Neuronal stem cell (in vitro differentiated cells): ENCODE results near the gene MYL5.

Source experiments
- DNase-seq: peaks from one replicate; pipeline ENCODE4 v3.0.0-alpha.2; 2013; ENCODE audit warnings: low spot score
- H2AFZ ChIP-seq: one replicate; pipeline ENCODE4 v1.6.1; 2013; ENCODE audit warnings: mild to moderate bottlenecking, low read length, inconsistent platforms
- H2AK5ac ChIP-seq: 2 replicates; pipeline ENCODE4 v1.6.1; 2013; ENCODE audit warnings: low read depth, mild to moderate bottlenecking, inconsistent platforms, low read length, moderate library complexity, mixed read lengths
- H2BK120ac ChIP-seq: 2 replicates; pipeline ENCODE4 v1.6.1; 2013; ENCODE audit warnings: low read depth, mild to moderate bottlenecking, inconsistent platforms, low read length, moderate library complexity, mixed read lengths
- H2BK12ac ChIP-seq: one replicate; pipeline ENCODE4 v1.6.1; 2013; ENCODE audit warnings: low read length, inconsistent platforms
- H2BK15ac ChIP-seq: 2 replicates; pipeline ENCODE4 v1.6.1; 2013; ENCODE audit warnings: mild to moderate bottlenecking, low read length, inconsistent platforms, mixed read lengths
- H2BK5ac ChIP-seq: one replicate; pipeline ENCODE4 v1.6.1; 2013; ENCODE audit warnings: inconsistent platforms, mild to moderate bottlenecking, low read length, moderate library complexity
- H3K14ac ChIP-seq: one replicate; pipeline ENCODE4 v1.6.1; 2013; ENCODE audit warnings: low read length, inconsistent platforms
- H3K18ac ChIP-seq: 2 replicates; pipeline ENCODE4 v1.6.1; 2013; ENCODE audit warnings: low read length, inconsistent platforms
- H3K23ac ChIP-seq: 2 replicates; pipeline ENCODE4 v1.6.1; 2013; ENCODE audit warnings: low read depth, mild to moderate bottlenecking, mixed read lengths, low read length, inconsistent platforms; ENCODE audit not compliant: poor library complexity
- H3K27ac ChIP-seq: replicated peaks from 3 replicates; pipeline ENCODE4 v1.5.1; 2013; ENCODE audit warnings: low read length, inconsistent platforms
- H3K27me3 ChIP-seq, 3 experiments: 2 replicates each; pipeline ENCODE4 v1.6.1; 2013; ENCODE audit warnings: low read length in 3 of 3, mild to moderate bottlenecking in 2 of 3, inconsistent platforms in 1 of 3, low read depth in 1 of 3, mixed read lengths in 1 of 3, moderate library complexity in 1 of 3; ENCODE audit not compliant: control insufficient read depth in 3 of 3, insufficient read depth in 3 of 3
- H3K36me3 ChIP-seq, 2 donors: replicated peaks in 1 of 2; 2 replicates each; pipeline ENCODE4 v1.6.1; 2013; ENCODE audit warnings: low read length in 2 of 2; ENCODE audit not compliant: control insufficient read depth in 2 of 2, insufficient read depth in 2 of 2
- H3K4ac ChIP-seq: 2 replicates; pipeline ENCODE4 v1.6.1; 2013; ENCODE audit warnings: inconsistent platforms, mild to moderate bottlenecking, low read length, moderate library complexity
- H3K4me1 ChIP-seq, 2 donors: 1 replicate in 1 of 2; 2 replicates in 1 of 2; pipeline ENCODE4 v1.6.1; 2013; ENCODE audit warnings: low read length in 2 of 2, low read depth in 1 of 2; ENCODE audit not compliant: control insufficient read depth in 2 of 2, insufficient read depth in 1 of 2
- H3K4me2 ChIP-seq: one replicate; pipeline ENCODE4 v1.6.1; 2013; ENCODE audit warnings: mild to moderate bottlenecking, low read length, inconsistent platforms; ENCODE audit not compliant: insufficient read depth, poor library complexity, severe bottlenecking
- H3K4me3 ChIP-seq, 2 donors: 2 replicates each; pipeline ENCODE4 v1.5.1; 2013; ENCODE audit warnings: low read length in 2 of 2, mild to moderate bottlenecking in 2 of 2, inconsistent platforms in 1 of 2, moderate library complexity in 1 of 2
- H3K79me1 ChIP-seq: one replicate; pipeline ENCODE4 v1.6.1; 2013; ENCODE audit warnings: low read depth, mild to moderate bottlenecking, inconsistent platforms, low read length, moderate library complexity
- H3K9ac ChIP-seq: one replicate; pipeline ENCODE4 v1.6.1; 2013; ENCODE audit warnings: mild to moderate bottlenecking, low read depth, low read length, inconsistent platforms; ENCODE audit not compliant: poor library complexity
- H3K9me3 ChIP-seq, 2 donors: replicated peaks in 1 of 2; 2 replicates each; pipeline versions ENCODE3 to v1.6.1; 2013; ENCODE audit warnings: low read length in 2 of 2, mild to moderate bottlenecking in 2 of 2, inconsistent platforms in 1 of 2, low read depth in 1 of 2, mixed read lengths in 1 of 2, moderate library complexity in 1 of 2; ENCODE audit not compliant: control insufficient read depth in 2 of 2, insufficient read depth in 1 of 2
- H4K8ac ChIP-seq: one replicate; pipeline ENCODE4 v1.6.1; 2013; ENCODE audit warnings: low read depth, mild to moderate bottlenecking, inconsistent platforms, low read length, moderate library complexity
- H4K91ac ChIP-seq: one replicate; pipeline ENCODE4 v1.6.1; 2013; ENCODE audit warnings: low read length, low read depth, mild to moderate bottlenecking, inconsistent platforms; ENCODE audit not compliant: poor library complexity
- WGBS, 2 donors: extraction: QIAGEN DNeasy Blood & Tissue Kit; methylation state at CpG; one replicate each; pipeline ENCODE4 v1.1.7; 2013; ENCODE audit warnings: missing lambda C conversion rate in 2 of 2, mixed read lengths in 1 of 2; ENCODE audit not compliant: insufficient read length in 2 of 2, insufficient replicate concordance in 1 of 2; ENCODE audit errors: extremely low coverage in 2 of 2; 5-methylcytosine and 5-hydroxymethylcytosine counted together

The MYL5 gene

GRCh38 chr4:626201-627091, 47.9 kb upstream of the MYL5 start:
- peak overlapping the region; percentile 56 for H2BK120ac ChIP-seq
- H3K9ac ChIP-seq: peak overlapping the region; percentile 79
- no peak overlapping the region for H3K4ac ChIP-seq
- peak overlapping the region; percentile 80 for H2BK12ac ChIP-seq
- H4K8ac ChIP-seq: peak overlapping the region; percentile 54
- peaks cover 0 to 12% (median 3%) of the 10 kb centered on the region in 3 experiments for H3K27me3 ChIP-seq
- H2BK15ac ChIP-seq: peak overlapping the region; percentile 95
- H4K91ac ChIP-seq: peak overlapping the region; percentile 64
- no peaks in the 10 kb centered on the region for H3K79me1 ChIP-seq
- peak overlapping the region; percentile 62 for H2BK5ac ChIP-seq
- peak overlapping the region; percentile 90 for H3K14ac ChIP-seq
- H3K27ac ChIP-seq: no peak overlapping the region
- H2AFZ ChIP-seq: no peak overlapping the region
- WGBS, 2 donors: no CpG with 5 or more reads among the region's 20 CpGs
- DNase-seq: no peak
- H3K18ac ChIP-seq: peak overlapping the region; percentile 84
- H3K4me3 ChIP-seq: no peak overlapping the region
- no peak overlapping the region for H3K4me2 ChIP-seq
- H3K4me1 ChIP-seq: peaks cover 3 to 16% of the 10 kb centered on the region in 2 donors
- peaks cover under 1 to 3% of the 10 kb centered on the region in 2 donors for H3K9me3 ChIP-seq
- H3K23ac ChIP-seq: no peak overlapping the region
- H3K36me3 ChIP-seq: no peaks in the 10 kb centered on the region
- peak overlapping the region; percentile 95 for H2AK5ac ChIP-seq

- Histone ChIP-seq H3K4ac (no peak overlapping the region), H2BK12ac (no peak overlapping the region), H3K27me3 (peaks cover 0 to 12% (median 3%) of the 10 kb centered on the region in 3 experiments), H3K4me1 (peaks cover 3 to 16% of the 10 kb centered on the region in 2 donors), H3K4me2 (no peak overlapping the region), H2BK5ac (no peak overlapping the region), H3K18ac (no peak overlapping the region), H3K4me3 (no peak overlapping the region), H2BK15ac (peak overlapping the region; percentile 13), H3K9me3 (peaks cover 5 to 11% of the 10 kb centered on the region in 2 donors), H3K9ac (peak overlapping the region; percentile 54), H3K36me3 (no peaks in the 10 kb centered on the region), H3K79me1 (peaks cover 2% of the 10 kb centered on the region), H3K14ac (no peak overlapping the region), H3K27ac (no peak overlapping the region), H2AK5ac (peak overlapping the region; percentile 65), H2BK120ac (no peak overlapping the region), H3K23ac (no peak overlapping the region), H4K91ac (no peak overlapping the region), H4K8ac (no peak overlapping the region), H2AFZ (no peak overlapping the region)
- WGBS, 2 donors: no CpG with 5 or more reads among the region's 15 CpGs
- DNase-seq: no peak
These were observed 46.8 kb upstream of the MYL5 start for GRCh38 chr4:627347-628125.

DNA sequence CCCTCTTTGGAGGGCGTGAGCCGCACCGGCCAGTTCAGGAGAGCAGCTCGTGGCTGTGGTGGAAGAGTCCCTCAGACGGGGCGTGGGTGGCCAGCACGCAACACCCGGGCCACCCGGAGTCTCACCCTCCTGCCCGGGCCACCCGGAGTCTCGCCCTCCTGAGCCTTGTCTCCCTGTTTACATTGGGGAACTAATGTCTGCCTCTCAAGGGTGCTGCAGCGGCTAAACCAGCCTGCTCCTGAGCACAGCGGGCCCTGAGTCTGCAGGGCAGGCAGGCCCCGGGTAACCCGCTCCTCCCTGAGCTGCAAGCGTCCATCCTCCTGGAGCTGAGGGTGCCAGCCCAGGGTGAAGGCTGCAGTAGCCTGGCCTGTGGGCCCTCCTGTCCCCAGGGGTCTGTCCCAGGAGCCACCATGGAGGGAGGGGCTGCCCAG, 46.0 kb upstream of the MYL5 start:
- H3K4me2 ChIP-seq: no peak overlapping the region
- H2BK5ac ChIP-seq: no peak overlapping the region
- H4K91ac ChIP-seq: no peak overlapping the region
- H2AK5ac ChIP-seq: peak overlapping the region; percentile 56
- H3K4ac ChIP-seq: peak overlapping the region; percentile 31
- H2BK15ac ChIP-seq: no peak overlapping the region
- H3K14ac ChIP-seq: no peak overlapping the region
- no peak overlapping the region for H2BK120ac ChIP-seq
- H3K27me3 ChIP-seq: peaks cover 0 to 12% (median 2%) of the 10 kb centered on the region in 3 experiments
- peaks cover 3 to 16% of the 10 kb centered on the region in 2 donors for H3K4me1 ChIP-seq
- H3K4me3 ChIP-seq: no peak overlapping the region
- H2BK12ac ChIP-seq: no peak overlapping the region
- no peak for DNase-seq
- peak overlapping the region; percentile 35 for H3K9ac ChIP-seq
- H2AFZ ChIP-seq: peak overlapping the region; percentile 5
- peaks cover 4 to 11% of the 10 kb centered on the region in 2 donors for H3K9me3 ChIP-seq
- no peaks in the 10 kb centered on the region for H3K36me3 ChIP-seq
- H3K79me1 ChIP-seq: peaks cover 2% of the 10 kb centered on the region
- H4K8ac ChIP-seq: no peak overlapping the region
- WGBS, 2 donors: no CpG with 5 or more reads among the region's 17 CpGs
- H3K23ac ChIP-seq: no peak overlapping the region
- peak overlapping the region; percentile 19 for H3K18ac ChIP-seq
- H3K27ac ChIP-seq: no peak overlapping the region
